CD14-positive monocyte (primary cell): ENCODE results near the gene MMP27. TPM values are rescaled to one million over a fixed set of nuclear protein-coding genes. Genes with fewer than 3 reads are reported as not detected.

Source experiments
- DNase-seq, 3 donors: peaks; one replicate each; pipeline ENCODE4 v3.0.0-alpha.2; 2011 to 2022
- H2AFZ ChIP-seq: 2 replicates; pipeline ENCODE4 v1.6.0; 2012; ENCODE audit warnings: mild to moderate bottlenecking, low read depth, low read length, inconsistent platforms; ENCODE audit not compliant: insufficient read depth, poor library complexity, severe bottlenecking
- H3K27ac ChIP-seq, 2 donors: 1 replicate in 1 of 2; 2 replicates in 1 of 2; pipeline ENCODE4 v1.5.1; 2012 to 2013; ENCODE audit warnings: low read length in 2 of 2, control low read depth in 1 of 2, inconsistent platforms in 1 of 2, low read depth in 1 of 2, mild to moderate bottlenecking in 1 of 2
- H3K27me3 ChIP-seq, 2 donors: one replicate each; pipeline versions ENCODE4 v1.6.0 to v1.6.1; 2011 to 2013; ENCODE audit warnings: low read length in 2 of 2; ENCODE audit not compliant: control insufficient read depth in 2 of 2, insufficient read depth in 2 of 2
- H3K36me3 ChIP-seq, 2 donors: replicated peaks in 1 of 2; 1 replicate in 1 of 2; 2 replicates in 1 of 2; pipeline versions ENCODE4 v1.5.1 to v1.6.1; 2012 to 2013; ENCODE audit warnings: low read length in 2 of 2, control low read depth in 1 of 2, inconsistent platforms in 1 of 2, mild to moderate bottlenecking in 1 of 2; ENCODE audit not compliant: insufficient read depth in 2 of 2, control insufficient read depth in 1 of 2
- H3K4me1 ChIP-seq, 2 donors: 1 replicate in 1 of 2; 2 replicates in 1 of 2; pipeline versions ENCODE4 v1.5.1 to v1.6.1; 2012 to 2013; ENCODE audit warnings: low read length in 2 of 2, control low read depth in 1 of 2, inconsistent platforms in 1 of 2, mild to moderate bottlenecking in 1 of 2, moderate library complexity in 1 of 2; ENCODE audit not compliant: insufficient read depth in 2 of 2, control insufficient read depth in 1 of 2
- H3K4me2 ChIP-seq: replicated peaks from 2 replicates; pipeline ENCODE3; 2012; ENCODE audit warnings: low read length, moderate library complexity, mild to moderate bottlenecking; ENCODE audit not compliant: poor library complexity, severe bottlenecking; ENCODE audit errors: extremely low read depth
- H3K4me3 ChIP-seq, 3 experiments: fragments of 200-600 bp in 1 of 3; sonication (generic) in 1 of 3; replicated peaks in 1 of 3; 1 replicate in 2 of 3; 2 replicates in 1 of 3; pipeline ENCODE4 v1.5.1; 2011 to 2013; ENCODE audit warnings: low read length in 3 of 3, mild to moderate bottlenecking in 3 of 3, control low read depth in 2 of 3, low read depth in 2 of 3, inconsistent platforms in 1 of 3, moderate library complexity in 1 of 3
- H3K79me2 ChIP-seq: 2 replicates; pipeline ENCODE4 v1.6.0; 2012; ENCODE audit warnings: mild to moderate bottlenecking, control low read depth, inconsistent platforms, low read length, moderate library complexity; ENCODE audit not compliant: insufficient read depth
- H3K9ac ChIP-seq: 2 replicates; pipeline ENCODE4 v1.6.0; 2017; ENCODE audit warnings: low read length, mild to moderate bottlenecking; ENCODE audit not compliant: insufficient read depth, poor library complexity, severe bottlenecking
- H3K9me3 ChIP-seq, 2 donors: replicated peaks in 1 of 2; 1 replicate in 1 of 2; 2 replicates in 1 of 2; pipeline versions ENCODE4 v1.5.1 to v1.6.1; 2012 to 2013; ENCODE audit warnings: low read length in 2 of 2, control low read depth in 1 of 2; ENCODE audit not compliant: control insufficient read depth in 1 of 2, insufficient read depth in 1 of 2
- H4K20me1 ChIP-seq: 2 replicates; pipeline ENCODE4 v1.6.0; 2012; ENCODE audit warnings: mild to moderate bottlenecking, low read length, control low read depth, moderate library complexity; ENCODE audit not compliant: insufficient read depth
- H3K27ac Mint-ChIP-seq, 7 donors: one replicate each; pipeline ENCODE4 v1.8.0; 2020; ENCODE audit warnings: mild to moderate bottlenecking in 7 of 7, mixed read lengths in 7 of 7, moderate library complexity in 6 of 7, inconsistent platforms in 2 of 7
- H3K27me3 Mint-ChIP-seq, 3 donors: one replicate each; pipeline ENCODE4 v1.8.0; 2021 to 2022; ENCODE audit warnings: low read depth in 3 of 3, mild to moderate bottlenecking in 3 of 3, mixed read lengths in 3 of 3, moderate library complexity in 3 of 3, inconsistent platforms in 1 of 3
- H3K36me3 Mint-ChIP-seq, 2 donors: one replicate each; pipeline ENCODE4 v1.8.0; 2020; ENCODE audit warnings: mixed read lengths in 2 of 2, inconsistent platforms in 1 of 2, mild to moderate bottlenecking in 1 of 2
- H3K4me1 Mint-ChIP-seq: one replicate; pipeline ENCODE4 v1.8.0; 2020; ENCODE audit warnings: mild to moderate bottlenecking, mixed read lengths
- H3K4me3 Mint-ChIP-seq, 2 donors: one replicate each; pipeline ENCODE4 v1.8.0; 2020; ENCODE audit warnings: mild to moderate bottlenecking in 2 of 2, mixed read lengths in 2 of 2, moderate library complexity in 1 of 2
- H3K9me3 Mint-ChIP-seq, 7 donors: one replicate each; pipeline ENCODE4 v1.8.0; 2020 to 2022; ENCODE audit warnings: mixed read lengths in 7 of 7, mild to moderate bottlenecking in 6 of 7, moderate library complexity in 6 of 7, inconsistent platforms in 2 of 7
- WGBS: methylation state at CpG from one replicate; pipeline ENCODE4 v1.1.5; 2013; ENCODE audit warnings: missing lambda C conversion rate; ENCODE audit not compliant: insufficient coverage; 5-methylcytosine and 5-hydroxymethylcytosine counted together
- intact Hi-C, 2 donors: fragments of 100-400 bp; cut with micrococcal nuclease; formaldehyde crosslinking; loops; one replicate each; pipeline versions ENCODE4 v1.15.0 to v1.15.1; 2023
- polyA plus RNA-seq, 3 donors: library from polyadenylated mRNA; depleted of rRNA in 1 of 3; unstranded in 2 of 3; stranded (reverse) in 1 of 3; fragments of 300-500 nt in 2 of 3; fragments of >200 nt in 1 of 3; fragmentation: Illumina TruSeq in 2 of 3; gene quantifications; 1 replicate in 2 of 3; 2 replicates in 1 of 3; pipeline ENCODE4 v1.2.3, GENCODE V29; 2012 to 2021
- TF ChIP-seq, protein P1 (sequence below): fragments of 200-600 bp; IDR thresholded peaks from one replicate; pipeline ENCODE4 v1.8.0; 2022; ENCODE audit warnings: antibody characterized with exemption, mild to moderate bottlenecking

MMP27 gene
- polyA plus RNA-seq, 3 donors = not detected

DNA sequence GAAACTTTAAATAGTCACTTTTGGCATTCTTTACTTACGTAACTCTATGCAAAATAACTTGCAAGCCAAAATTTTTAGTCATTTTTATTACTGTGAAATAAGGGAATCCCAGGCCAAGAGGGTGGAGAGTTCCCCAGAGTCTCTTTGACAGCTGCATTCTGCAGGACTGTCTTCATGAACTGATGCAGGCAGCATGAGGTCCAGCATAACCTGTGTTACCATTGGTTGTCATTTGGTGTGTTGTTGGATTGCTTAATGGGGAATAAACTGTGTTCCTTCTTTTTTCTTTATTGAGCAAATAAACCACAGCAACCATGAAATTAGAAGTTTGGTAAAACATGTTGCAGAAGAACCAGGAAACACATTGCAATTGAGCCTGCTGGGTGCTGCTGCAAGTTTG lies 24.6 kb downstream of the MMP27 start:
- H3K9me3 Mint-ChIP-seq = peaks cover 0 to 3% (median 0%) of the 10 kb centered on the region in 7 donors
- no peak overlapping the region for H2AFZ ChIP-seq
- H3K36me3 ChIP-seq = no peaks in the 10 kb centered on the region
- H3K4me3 ChIP-seq = no peak overlapping the region
- H3K9me3 ChIP-seq = no peaks in the 10 kb centered on the region
- no peaks in the 10 kb centered on the region for H3K79me2 ChIP-seq
- H3K4me3 Mint-ChIP-seq = no peak overlapping the region
- H3K36me3 Mint-ChIP-seq = no peaks in the 10 kb centered on the region
- DNase-seq = peak; percentile 51 to 78 (median 52)
- intact Hi-C loops = no loop called here
- H3K9ac ChIP-seq = no peak overlapping the region
- no CpG with 5 or more reads among the region's 1 CpG for WGBS
- no peak overlapping the region for H3K4me2 ChIP-seq
- H3K4me1 Mint-ChIP-seq = peaks cover 22% of the 10 kb centered on the region
- peak overlapping the region in 1 of 2 donors; percentile 23 for H3K27ac ChIP-seq
- no peaks in the 10 kb centered on the region for H3K27me3 Mint-ChIP-seq
- TF ChIP-seq, protein P1, sequence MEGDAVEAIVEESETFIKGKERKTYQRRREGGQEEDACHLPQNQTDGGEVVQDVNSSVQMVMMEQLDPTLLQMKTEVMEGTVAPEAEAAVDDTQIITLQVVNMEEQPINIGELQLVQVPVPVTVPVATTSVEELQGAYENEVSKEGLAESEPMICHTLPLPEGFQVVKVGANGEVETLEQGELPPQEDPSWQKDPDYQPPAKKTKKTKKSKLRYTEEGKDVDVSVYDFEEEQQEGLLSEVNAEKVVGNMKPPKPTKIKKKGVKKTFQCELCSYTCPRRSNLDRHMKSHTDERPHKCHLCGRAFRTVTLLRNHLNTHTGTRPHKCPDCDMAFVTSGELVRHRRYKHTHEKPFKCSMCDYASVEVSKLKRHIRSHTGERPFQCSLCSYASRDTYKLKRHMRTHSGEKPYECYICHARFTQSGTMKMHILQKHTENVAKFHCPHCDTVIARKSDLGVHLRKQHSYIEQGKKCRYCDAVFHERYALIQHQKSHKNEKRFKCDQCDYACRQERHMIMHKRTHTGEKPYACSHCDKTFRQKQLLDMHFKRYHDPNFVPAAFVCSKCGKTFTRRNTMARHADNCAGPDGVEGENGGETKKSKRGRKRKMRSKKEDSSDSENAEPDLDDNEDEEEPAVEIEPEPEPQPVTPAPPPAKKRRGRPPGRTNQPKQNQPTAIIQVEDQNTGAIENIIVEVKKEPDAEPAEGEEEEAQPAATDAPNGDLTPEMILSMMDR = no peak
- peak overlapping the region; percentile 59 to 88 (median 79) for H3K27ac Mint-ChIP-seq
- H3K27me3 ChIP-seq = no peaks in the 10 kb centered on the region
- H3K4me1 ChIP-seq = peaks cover 22 to 38% of the 10 kb centered on the region in 2 donors
- H4K20me1 ChIP-seq = no peaks in the 10 kb centered on the region

DNA sequence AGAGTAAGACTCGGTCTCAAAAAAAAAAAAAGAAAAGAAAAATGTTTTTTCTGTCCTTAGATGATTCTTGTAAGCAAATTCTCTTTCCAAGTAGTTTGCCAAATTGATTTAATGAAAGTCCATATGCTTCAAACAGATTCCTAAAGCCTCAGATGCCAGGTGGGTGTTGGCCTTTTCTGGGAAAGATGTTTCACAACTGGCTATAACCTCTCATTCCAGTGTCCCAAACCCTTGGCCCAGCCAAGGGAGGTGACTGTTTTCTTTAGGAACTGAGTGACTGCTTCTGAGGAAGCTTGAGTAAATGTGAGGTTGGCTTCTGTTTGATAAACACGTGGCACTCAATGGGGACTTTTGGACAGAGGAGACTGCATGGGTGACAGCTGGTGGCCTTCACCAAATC lies 27.5 kb downstream of the MMP27 start:
- Histone ChIP-seq H3K9ac (no peak overlapping the region), H3K9me3 (no peaks in the 10 kb centered on the region), H3K4me1 (peaks cover 16 to 30% of the 10 kb centered on the region in 2 donors), H3K79me2 (no peaks in the 10 kb centered on the region), H3K36me3 (no peaks in the 10 kb centered on the region), H2AFZ (no peak overlapping the region), H4K20me1 (no peaks in the 10 kb centered on the region), H3K27ac (no peak overlapping the region), H3K4me3 (no peak overlapping the region), H3K27me3 (no peaks in the 10 kb centered on the region), H3K4me2 (no peak overlapping the region)
- WGBS = 83% methylated on average over 1 of the region's 2 CpGs
- H3K4me1 Mint-ChIP-seq = peaks cover 17% of the 10 kb centered on the region
- no peak for DNase-seq
- H3K4me3 Mint-ChIP-seq = no peak overlapping the region
- no peaks in the 10 kb centered on the region for H3K36me3 Mint-ChIP-seq
- intact Hi-C loops = no loop called here
- H3K27me3 Mint-ChIP-seq = peaks cover 0 to 3% (median 2%) of the 10 kb centered on the region in 3 donors
- TF ChIP-seq, protein P1 = no peak
- peaks cover 0 to 4% (median 0%) of the 10 kb centered on the region in 7 donors for H3K9me3 Mint-ChIP-seq
- H3K27ac Mint-ChIP-seq = no peak overlapping the region
